Kidney epithelial cell (primary cell): ENCODE results near the gene PKIG. TPM values are rescaled to one million over a fixed set of nuclear protein-coding genes. Genes with fewer than 3 reads are reported as not detected.
"Not testable (repeated sequence)": the region's sequence is repeated elsewhere in the genome, so short reads cannot be mapped to it uniquely, and the experiment has no call there.

Source experiments
- DNase-seq: peaks from one replicate; pipeline ENCODE4 v3.0.0-alpha.2; 2010; ENCODE audit warnings: low read depth
- H3K27me3 ChIP-seq: 2 replicates; pipeline ENCODE4 v1.6.0; 2011; ENCODE audit warnings: low read length; ENCODE audit not compliant: control insufficient read depth, insufficient read depth
- H3K36me3 ChIP-seq: 2 replicates; pipeline ENCODE4 v1.5.1; 2011; ENCODE audit warnings: low read length; ENCODE audit not compliant: control insufficient read depth, insufficient read depth
- H3K4me3 ChIP-seq: 2 replicates; pipeline ENCODE4 v1.5.1; 2011; ENCODE audit warnings: low read depth, mild to moderate bottlenecking, control low read depth, low read length
- CTCF ChIP-seq: IDR thresholded peaks from 2 replicates; pipeline ENCODE4 v1.5.1; 2011; ENCODE audit warnings: mild to moderate bottlenecking, moderate library complexity, low read length, control low read depth, inconsistent platforms; ENCODE audit not compliant: insufficient read depth, poor library complexity, severe bottlenecking
- total RNA-seq: library from RNA; depleted of rRNA; stranded (reverse); fragments of >200 nt; gene quantifications from 2 replicates; pipeline ENCODE4 v1.2.3, GENCODE V29; 2015

The PKIG gene
- total RNA-seq, 1 donor from 2014 or later, result 74.1 TPM

- Histone ChIP-seq H3K27me3 (no peaks in the 10 kb centered on the region), H3K36me3 (no peaks in the 10 kb centered on the region), H3K4me3 (no peak overlapping the region)
- TF ChIP-seq CTCF, result no peak
- no peak for DNase-seq
Observed at GRCh38 chr20:44586289-44586911, 4.0 kb downstream of the PKIG start.

- DNase-seq, result no peak
- Histone ChIP-seq H3K4me3 (no peak overlapping the region), H3K36me3 (no peaks in the 10 kb centered on the region), H3K27me3 (no peaks in the 10 kb centered on the region)
- TF ChIP-seq CTCF, result no peak
Observed at GRCh38 chr20:44587035-44587980, 4.9 kb downstream of the PKIG start.

- not testable (repeated sequence) for H3K36me3 ChIP-seq, DNase-seq, H3K27me3 ChIP-seq, H3K4me3 ChIP-seq
Observed at GRCh38 chr20:44588321-44588720, 5.9 kb downstream of the PKIG start.

- Histone ChIP-seq H3K4me3 (no peak overlapping the region), H3K27me3 (no peaks in the 10 kb centered on the region), H3K36me3 (no peaks in the 10 kb centered on the region)
- TF ChIP-seq CTCF, result no peak
- DNase-seq, result no peak
Observed at GRCh38 chr20:44589537-44589936, 7.2 kb downstream of the PKIG start.

GRCh38 chr20:44590980-44591778 lies 8.8 kb downstream of the PKIG start:
- DNase-seq, result no peak
- Histone ChIP-seq H3K27me3 (no peaks in the 10 kb centered on the region), H3K4me3 (no peak overlapping the region), H3K36me3 (no peaks in the 10 kb centered on the region)
- TF ChIP-seq CTCF, result no peak

GRCh38 chr20:44592366-44592765 lies 10.0 kb downstream of the PKIG start:
- Histone ChIP-seq H3K27me3 (no peaks in the 10 kb centered on the region), H3K4me3 (no peak overlapping the region), H3K36me3 (no peaks in the 10 kb centered on the region)
- no peak for TF ChIP-seq CTCF
- no peak for DNase-seq
